GM23338 (cell line): ENCODE measurements around the gene SCAPER.

Experiments used
- CREB1 ChIP-seq: fragments of 250-450 bp; sonication (Bioruptor Pico); IDR thresholded peaks from 2 replicates; pipeline ENCODE4 v1.5.0; 2020; ENCODE audit warnings: low read depth, mild to moderate bottlenecking, moderate library complexity
- EZH2 ChIP-seq: fragments of 200-600 bp; sonication (generic); IDR thresholded peaks from one replicate; pipeline ENCODE4 v1.8.0; 2017; ENCODE audit warnings: antibody characterized with exemption, mild to moderate bottlenecking, low read depth; ENCODE audit not compliant: unreplicated experiment
- EZH2phosphoT487 ChIP-seq: fragments of 200-600 bp; sonication (generic); IDR thresholded peaks from one replicate; pipeline ENCODE4 v1.8.1; 2018; ENCODE audit warnings: antibody characterized with exemption; ENCODE audit not compliant: unreplicated experiment
- POLR2AphosphoS5 ChIP-seq: IDR thresholded peaks from 2 replicates; pipeline ENCODE4 v1.6.1; 2016; ENCODE audit warnings: antibody characterized with exemption, low read depth
- TF ChIP-seq, protein P1 (sequence below), 2 experiments: fragments of 200-600 bp in 1 of 2; sonication (generic) in 1 of 2; conservative IDR thresholded peaks; 2 replicates each; pipeline versions ENCODE4 v1.5.1 to v1.6.1; 2016 to 2017; ENCODE audit warnings: antibody characterized with exemption in 2 of 2, low read depth in 2 of 2, mild to moderate bottlenecking in 2 of 2, moderate library complexity in 1 of 2
- TF ChIP-seq, protein P2 (sequence below): IDR thresholded peaks from 2 replicates; pipeline ENCODE4 v1.6.1; 2016; ENCODE audit warnings: antibody characterized with exemption
- TF ChIP-seq, protein P3 (sequence below): IDR thresholded peaks from one replicate; pipeline ENCODE4 v1.6.1; 2018; ENCODE audit warnings: antibody characterized with exemption; ENCODE audit not compliant: unreplicated experiment
- TF ChIP-seq, protein P4 (sequence below): fragments of 250-450 bp; sonication (Bioruptor Pico); IDR thresholded peaks from 2 replicates; pipeline ENCODE4 v1.5.0; 2020; ENCODE audit warnings: mild to moderate bottlenecking, moderate library complexity

DNA sequence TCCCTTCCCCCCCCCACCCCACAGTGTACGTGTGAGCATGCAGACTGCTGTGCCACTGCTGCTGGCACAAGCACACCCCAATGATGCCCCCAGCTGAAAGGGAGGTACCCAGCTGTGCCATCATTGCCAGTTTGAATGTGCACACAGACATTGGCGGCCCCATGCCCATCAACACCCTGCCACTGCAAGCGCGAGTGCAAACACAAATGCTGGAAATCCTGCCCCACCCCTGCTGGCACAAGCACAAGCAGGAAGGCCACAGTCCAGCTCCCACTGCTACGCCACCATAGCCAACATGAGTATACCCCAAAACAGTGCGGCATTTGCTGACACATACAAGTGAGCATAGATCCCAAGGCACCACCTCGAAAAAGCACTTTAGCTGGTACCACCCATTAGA lies 222.9 kb downstream of the SCAPER start:
- TF ChIP-seq, protein P1, sequence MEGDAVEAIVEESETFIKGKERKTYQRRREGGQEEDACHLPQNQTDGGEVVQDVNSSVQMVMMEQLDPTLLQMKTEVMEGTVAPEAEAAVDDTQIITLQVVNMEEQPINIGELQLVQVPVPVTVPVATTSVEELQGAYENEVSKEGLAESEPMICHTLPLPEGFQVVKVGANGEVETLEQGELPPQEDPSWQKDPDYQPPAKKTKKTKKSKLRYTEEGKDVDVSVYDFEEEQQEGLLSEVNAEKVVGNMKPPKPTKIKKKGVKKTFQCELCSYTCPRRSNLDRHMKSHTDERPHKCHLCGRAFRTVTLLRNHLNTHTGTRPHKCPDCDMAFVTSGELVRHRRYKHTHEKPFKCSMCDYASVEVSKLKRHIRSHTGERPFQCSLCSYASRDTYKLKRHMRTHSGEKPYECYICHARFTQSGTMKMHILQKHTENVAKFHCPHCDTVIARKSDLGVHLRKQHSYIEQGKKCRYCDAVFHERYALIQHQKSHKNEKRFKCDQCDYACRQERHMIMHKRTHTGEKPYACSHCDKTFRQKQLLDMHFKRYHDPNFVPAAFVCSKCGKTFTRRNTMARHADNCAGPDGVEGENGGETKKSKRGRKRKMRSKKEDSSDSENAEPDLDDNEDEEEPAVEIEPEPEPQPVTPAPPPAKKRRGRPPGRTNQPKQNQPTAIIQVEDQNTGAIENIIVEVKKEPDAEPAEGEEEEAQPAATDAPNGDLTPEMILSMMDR (conservative IDR thresholded peaks at IDR 0.05; ENCODE audit: low read depth in 2 of 2): no peak
- TF ChIP-seq EZH2 (no peak), POLR2AphosphoS5 (no peak), EZH2phosphoT487 (no peak), CREB1 (no peak)
- TF ChIP-seq, protein P2, sequence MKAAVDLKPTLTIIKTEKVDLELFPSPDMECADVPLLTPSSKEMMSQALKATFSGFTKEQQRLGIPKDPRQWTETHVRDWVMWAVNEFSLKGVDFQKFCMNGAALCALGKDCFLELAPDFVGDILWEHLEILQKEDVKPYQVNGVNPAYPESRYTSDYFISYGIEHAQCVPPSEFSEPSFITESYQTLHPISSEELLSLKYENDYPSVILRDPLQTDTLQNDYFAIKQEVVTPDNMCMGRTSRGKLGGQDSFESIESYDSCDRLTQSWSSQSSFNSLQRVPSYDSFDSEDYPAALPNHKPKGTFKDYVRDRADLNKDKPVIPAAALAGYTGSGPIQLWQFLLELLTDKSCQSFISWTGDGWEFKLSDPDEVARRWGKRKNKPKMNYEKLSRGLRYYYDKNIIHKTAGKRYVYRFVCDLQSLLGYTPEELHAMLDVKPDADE: no peak
- TF ChIP-seq, protein P3, sequence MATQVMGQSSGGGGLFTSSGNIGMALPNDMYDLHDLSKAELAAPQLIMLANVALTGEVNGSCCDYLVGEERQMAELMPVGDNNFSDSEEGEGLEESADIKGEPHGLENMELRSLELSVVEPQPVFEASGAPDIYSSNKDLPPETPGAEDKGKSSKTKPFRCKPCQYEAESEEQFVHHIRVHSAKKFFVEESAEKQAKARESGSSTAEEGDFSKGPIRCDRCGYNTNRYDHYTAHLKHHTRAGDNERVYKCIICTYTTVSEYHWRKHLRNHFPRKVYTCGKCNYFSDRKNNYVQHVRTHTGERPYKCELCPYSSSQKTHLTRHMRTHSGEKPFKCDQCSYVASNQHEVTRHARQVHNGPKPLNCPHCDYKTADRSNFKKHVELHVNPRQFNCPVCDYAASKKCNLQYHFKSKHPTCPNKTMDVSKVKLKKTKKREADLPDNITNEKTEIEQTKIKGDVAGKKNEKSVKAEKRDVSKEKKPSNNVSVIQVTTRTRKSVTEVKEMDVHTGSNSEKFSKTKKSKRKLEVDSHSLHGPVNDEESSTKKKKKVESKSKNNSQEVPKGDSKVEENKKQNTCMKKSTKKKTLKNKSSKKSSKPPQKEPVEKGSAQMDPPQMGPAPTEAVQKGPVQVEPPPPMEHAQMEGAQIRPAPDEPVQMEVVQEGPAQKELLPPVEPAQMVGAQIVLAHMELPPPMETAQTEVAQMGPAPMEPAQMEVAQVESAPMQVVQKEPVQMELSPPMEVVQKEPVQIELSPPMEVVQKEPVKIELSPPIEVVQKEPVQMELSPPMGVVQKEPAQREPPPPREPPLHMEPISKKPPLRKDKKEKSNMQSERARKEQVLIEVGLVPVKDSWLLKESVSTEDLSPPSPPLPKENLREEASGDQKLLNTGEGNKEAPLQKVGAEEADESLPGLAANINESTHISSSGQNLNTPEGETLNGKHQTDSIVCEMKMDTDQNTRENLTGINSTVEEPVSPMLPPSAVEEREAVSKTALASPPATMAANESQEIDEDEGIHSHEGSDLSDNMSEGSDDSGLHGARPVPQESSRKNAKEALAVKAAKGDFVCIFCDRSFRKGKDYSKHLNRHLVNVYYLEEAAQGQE: no peak
- TF ChIP-seq, protein P4, sequence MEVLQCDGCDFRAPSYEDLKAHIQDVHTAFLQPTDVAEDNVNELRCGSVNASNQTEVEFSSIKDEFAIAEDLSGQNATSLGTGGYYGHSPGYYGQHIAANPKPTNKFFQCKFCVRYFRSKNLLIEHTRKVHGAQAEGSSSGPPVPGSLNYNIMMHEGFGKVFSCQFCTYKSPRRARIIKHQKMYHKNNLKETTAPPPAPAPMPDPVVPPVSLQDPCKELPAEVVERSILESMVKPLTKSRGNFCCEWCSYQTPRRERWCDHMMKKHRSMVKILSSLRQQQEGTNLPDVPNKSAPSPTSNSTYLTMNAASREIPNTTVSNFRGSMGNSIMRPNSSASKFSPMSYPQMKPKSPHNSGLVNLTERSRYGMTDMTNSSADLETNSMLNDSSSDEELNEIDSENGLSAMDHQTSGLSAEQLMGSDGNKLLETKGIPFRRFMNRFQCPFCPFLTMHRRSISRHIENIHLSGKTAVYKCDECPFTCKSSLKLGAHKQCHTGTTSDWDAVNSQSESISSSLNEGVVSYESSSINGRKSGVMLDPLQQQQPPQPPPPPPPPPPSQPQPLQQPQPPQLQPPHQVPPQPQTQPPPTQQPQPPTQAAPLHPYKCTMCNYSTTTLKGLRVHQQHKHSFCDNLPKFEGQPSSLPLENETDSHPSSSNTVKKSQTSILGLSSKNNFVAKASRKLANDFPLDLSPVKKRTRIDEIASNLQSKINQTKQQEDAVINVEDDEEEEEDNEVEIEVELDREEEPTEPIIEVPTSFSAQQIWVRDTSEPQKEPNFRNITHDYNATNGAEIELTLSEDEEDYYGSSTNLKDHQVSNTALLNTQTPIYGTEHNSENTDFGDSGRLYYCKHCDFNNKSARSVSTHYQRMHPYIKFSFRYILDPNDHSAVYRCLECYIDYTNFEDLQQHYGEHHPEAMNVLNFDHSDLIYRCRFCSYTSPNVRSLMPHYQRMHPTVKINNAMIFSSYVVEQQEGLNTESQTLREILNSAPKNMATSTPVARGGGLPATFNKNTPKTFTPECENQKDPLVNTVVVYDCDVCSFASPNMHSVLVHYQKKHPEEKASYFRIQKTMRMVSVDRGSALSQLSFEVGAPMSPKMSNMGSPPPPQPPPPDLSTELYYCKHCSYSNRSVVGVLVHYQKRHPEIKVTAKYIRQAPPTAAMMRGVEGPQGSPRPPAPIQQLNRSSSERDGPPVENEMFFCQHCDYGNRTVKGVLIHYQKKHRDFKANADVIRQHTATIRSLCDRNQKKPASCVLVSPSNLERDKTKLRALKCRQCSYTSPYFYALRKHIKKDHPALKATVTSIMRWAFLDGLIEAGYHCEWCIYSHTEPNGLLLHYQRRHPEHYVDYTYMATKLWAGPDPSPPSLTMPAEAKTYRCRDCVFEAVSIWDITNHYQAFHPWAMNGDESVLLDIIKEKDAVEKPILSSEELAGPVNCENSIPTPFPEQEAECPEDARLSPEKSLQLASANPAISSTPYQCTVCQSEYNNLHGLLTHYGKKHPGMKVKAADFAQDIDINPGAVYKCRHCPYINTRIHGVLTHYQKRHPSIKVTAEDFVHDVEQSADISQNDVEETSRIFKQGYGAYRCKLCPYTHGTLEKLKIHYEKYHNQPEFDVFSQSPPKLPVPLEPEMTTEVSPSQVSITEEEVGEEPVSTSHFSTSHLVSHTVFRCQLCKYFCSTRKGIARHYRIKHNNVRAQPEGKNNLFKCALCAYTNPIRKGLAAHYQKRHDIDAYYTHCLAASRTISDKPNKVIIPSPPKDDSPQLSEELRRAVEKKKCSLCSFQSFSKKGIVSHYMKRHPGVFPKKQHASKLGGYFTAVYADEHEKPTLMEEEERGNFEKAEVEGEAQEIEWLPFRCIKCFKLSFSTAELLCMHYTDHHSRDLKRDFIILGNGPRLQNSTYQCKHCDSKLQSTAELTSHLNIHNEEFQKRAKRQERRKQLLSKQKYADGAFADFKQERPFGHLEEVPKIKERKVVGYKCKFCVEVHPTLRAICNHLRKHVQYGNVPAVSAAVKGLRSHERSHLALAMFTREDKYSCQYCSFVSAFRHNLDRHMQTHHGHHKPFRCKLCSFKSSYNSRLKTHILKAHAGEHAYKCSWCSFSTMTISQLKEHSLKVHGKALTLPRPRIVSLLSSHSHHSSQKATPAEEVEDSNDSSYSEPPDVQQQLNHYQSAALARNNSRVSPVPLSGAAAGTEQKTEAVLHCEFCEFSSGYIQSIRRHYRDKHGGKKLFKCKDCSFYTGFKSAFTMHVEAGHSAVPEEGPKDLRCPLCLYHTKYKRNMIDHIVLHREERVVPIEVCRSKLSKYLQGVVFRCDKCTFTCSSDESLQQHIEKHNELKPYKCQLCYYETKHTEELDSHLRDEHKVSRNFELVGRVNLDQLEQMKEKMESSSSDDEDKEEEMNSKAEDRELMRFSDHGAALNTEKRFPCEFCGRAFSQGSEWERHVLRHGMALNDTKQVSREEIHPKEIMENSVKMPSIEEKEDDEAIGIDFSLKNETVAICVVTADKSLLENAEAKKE (CRISPR knock-in tag): no peak
